CD4-positive, alpha-beta T cell treated with Interferon gamma for 1 hour (primary cell): ENCODE measurements around the gene FAM135A.
A peak's percentile ranks its signal among the peaks of the same experiment; 100 is the strongest.

Source experiments
- DNase-seq: peaks from one replicate; pipeline ENCODE4 v3.0.0-alpha.2; 2020

Gene FAM135A

DNA sequence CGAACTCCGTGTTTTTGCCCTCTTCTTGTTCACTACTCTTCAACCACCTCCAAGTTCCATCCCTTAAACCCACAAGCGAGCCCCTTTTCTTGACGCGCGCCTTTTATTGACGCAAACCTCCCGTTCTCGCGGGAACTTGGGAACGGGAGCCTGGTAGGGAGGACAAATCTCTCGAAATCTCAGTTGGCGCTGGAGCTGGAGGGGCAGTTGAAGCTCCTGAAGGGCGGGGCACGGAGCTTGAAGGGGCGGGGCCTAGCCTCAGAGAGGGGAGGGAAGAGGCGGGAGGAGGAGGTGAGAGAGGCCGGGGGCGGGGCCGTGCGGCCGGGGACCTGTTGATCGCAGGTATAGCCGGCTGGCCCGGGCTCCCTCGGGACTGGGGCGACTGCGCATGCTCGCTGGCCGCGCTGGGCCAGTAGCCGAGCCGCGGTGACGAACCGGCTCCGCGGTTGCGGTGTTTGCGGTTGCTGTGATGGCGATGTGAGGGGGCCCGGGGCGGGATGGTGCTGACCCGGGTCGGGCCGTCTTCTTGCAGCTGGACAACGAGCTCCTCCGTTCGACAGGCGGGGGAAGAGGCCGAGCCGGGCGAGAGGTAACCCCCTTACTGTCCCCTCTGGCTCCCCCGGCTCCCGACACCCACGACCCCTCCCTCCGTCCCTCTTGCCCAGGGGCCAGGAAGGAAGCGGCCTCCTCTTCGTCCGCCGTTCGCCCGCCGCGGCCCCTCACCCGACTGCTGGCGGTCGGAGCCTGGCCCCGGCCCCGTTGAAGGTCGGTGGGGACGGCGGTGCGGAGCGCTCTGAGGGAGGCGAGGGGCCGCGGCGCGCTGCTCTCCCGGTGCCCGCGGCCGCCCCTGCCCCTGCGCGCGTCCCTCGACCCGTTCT is at the start of gene FAM135A:
Gene FAM135A (plus strand): TSS at position 395 of the 878 bp plus-strand sequence. CDS start 14,835 bp downstream, outside the sequence.
- DNase-seq, result peak; percentile 96

DNA sequence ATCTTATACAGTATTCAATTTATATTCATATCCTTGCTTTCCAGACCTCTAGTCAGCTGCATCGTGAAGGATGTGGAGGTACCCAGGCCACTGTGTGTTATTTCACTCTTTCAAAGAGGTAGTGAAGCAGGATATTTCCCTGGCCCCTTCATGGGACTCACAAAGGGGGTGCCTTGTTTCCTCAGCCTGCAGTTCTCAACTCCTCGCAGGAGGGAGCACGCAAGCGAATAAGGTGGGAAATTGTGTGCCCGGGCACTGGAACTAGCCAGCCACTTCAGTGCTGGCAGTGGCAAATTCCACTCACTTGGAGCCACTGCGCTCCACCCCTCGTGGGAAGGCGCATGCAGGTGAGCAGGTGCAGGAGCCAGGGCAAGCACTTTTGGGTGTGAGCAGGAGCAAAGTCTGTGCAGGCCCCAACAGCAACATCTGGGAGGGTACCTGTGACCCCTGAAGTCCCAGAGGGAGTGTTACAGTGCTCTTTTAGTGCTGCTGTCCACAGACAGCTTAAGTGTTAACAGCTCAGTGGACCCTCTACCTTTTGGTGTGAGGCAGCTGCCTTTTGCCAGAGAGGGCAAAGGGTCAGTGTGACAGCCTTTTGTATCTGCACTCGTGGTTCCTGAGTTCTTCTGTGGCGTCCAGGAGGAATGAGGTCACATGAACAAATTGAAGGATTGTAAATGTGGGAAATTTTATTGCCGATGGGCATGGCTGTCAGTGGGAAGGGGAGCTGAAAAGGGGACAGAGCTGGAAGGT is 49.4 kb upstream of the FAM135A start:
- no peak for DNase-seq

DNA sequence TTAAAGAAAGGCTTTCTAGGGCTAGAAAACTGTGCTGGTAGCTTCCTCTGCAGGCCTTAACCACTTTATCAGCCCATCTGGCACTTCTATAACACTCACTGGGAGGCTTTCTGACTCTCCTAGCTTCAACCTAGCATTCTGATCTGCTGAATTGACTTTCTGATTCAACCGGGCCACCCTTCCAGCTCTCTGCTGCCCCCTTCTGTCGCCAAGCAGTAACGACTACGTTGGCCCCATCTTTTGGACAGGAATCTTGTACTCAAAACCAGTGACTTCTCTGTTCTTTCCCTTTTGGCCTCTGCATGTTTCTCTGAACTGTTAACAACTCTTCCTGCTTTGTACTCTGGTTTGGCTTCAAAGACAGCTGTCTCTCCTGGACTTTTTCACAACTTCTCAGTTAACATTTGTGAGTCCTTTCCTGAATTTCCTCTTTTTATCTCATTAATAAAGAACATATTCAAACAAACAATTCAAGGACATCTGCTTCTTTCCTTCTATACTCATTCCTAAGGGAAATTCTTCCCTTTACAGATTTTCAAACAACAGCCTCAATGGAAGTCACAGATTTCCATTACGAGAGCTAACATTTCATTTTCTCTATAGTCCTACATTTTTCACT is 43.9 kb upstream of the FAM135A start:
- DNase-seq, result peak; percentile 53

DNA sequence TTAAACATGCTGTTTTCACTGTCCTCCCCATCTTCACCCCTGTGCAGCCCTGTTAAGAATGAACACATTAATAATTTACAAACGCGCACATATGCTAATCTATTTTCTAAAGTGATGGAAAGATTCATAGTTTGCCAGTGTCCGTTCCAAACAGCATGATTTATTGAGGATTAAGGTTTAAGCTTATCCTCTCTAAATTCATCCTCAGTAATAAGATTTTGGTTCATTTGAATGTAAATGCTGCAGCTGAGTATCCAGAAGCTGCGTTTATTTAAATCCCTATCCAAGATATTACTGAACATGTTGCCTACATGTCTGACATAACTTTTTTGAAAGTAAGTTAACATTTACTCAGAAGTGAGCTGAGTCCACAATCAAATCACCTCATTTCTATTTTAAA is 42.8 kb upstream of the FAM135A start:
- no peak for DNase-seq

DNA sequence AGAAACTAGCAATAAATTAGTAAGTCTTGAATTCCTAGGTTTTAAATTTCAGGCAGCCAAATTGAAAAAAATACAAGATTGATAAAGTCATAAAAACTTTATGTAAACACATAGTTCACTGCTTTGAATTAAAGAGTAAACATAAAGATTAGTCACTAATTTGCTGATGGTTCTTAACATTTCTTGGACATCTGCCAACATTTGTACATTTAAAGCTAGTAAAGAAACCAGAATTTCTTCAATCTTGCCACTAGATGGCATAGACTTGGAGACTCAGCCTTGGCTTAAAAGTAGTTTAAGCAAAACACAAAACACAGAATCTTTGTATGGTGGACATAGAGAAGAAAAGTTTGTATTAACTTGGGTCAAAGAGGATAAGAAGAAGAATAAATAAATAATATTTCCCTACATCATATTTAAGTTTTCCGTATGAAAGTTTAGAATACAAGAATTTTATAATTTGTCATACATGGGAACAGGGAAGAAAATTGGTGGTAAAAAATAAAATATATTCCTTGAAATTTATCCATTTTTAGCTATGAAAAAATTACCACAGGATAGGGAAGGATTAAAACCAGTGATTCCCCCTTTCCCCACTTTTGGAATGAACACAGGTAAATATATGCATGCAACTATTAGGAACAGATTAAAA is 41.7 kb upstream of the FAM135A start:
- DNase-seq, result no peak

DNA sequence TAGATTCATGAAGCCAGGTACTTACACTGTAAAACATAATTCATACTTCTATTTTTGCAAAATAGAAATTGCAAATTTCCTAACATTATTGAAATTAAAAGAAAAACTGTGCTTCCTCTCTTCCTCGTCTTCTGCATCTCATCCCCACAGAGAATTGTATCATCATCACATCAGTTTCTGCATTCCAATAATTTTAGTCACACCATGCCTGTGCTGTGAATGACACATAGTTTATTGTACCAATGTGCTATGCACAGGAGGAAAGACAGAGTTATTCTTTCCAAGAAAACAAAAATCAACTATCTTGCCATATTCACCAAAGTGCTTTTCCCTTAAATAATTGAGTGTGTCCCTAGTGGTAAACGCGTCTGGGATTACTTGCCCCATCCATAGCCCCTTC is 38.1 kb upstream of the FAM135A start:
- DNase-seq, result no peak

DNA sequence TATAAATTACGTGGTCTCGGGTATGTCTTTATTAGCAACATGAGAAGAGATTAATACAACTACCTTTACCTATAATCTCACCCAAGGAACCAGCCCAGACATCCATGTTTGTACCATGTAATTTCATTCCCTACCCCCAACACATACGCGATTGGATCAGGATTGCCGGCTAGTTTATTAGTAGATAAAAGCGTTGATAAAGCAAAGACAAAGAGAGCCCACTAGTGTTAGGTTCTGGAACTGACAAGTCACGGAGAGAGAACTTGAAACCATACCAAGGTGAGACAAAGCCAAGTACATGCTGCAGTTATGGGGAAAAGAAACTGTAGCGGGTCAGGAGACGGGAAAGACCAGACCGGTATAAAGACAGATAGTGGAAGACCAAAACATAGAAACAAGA is 37.4 kb upstream of the FAM135A start:
- DNase-seq, result no peak

DNA sequence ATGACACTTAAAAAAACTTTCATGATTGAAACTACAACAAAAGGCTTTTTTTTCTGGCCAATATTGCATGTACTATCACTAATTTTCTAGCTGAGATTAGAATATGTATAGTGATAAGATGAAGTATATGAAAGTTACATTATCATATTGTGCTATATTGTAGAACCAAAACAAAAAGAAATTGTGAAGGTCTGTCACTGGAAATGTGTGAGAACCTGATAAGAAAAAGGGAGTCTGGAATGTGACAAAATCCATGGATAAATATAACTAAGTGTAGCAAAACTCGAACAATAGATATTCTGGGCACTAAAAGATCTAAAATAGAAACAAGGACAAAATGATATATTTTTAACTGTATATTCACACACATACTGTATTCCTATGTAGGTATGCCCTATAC is 36.7 kb upstream of the FAM135A start:
- no peak for DNase-seq

DNA sequence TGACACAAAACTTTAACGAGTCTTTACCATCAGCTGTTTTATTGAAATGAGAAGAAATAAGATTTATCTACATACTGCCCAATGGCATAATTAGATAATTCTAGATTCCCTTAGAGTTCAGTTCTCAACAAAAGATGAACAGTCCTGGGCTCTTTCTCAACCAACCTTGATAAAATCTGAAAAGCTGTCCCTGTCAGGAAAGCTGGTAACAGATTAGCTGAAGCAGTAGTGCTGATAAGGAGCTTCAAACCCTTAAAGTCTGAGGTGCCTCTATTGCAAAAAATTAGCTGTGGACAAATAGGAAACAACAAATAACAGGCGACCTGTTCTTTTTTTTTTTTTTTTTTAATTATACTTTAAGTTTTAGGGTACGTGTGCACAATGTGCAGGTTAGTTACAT is 35.9 kb upstream of the FAM135A start:
- no peak for DNase-seq

DNA sequence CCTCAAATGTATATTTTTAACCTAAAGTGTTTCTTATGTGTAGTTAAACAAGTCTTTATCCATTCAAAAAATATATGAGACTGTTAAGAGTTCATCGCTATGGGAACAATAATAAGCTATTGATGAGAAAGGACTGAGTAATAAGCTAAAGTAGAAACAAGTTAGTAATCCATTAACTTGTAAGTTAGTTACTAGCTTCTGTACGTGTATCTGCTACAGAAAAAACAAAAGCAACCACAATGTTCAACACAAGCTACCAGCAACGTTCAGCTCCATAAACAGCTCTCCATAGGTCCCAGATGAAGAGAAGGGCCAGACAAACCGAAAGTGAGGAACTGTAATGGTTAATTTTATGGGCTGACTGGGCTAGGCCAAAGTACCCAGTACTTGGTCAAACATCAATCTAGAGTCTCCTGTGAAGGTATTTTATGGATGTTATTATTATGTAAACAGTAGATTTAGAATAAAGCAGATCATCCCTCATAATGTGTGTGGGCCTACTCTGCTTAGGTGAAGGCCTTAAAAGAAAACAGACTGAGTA is 33.8 kb upstream of the FAM135A start:
- DNase-seq, result no peak

DNA sequence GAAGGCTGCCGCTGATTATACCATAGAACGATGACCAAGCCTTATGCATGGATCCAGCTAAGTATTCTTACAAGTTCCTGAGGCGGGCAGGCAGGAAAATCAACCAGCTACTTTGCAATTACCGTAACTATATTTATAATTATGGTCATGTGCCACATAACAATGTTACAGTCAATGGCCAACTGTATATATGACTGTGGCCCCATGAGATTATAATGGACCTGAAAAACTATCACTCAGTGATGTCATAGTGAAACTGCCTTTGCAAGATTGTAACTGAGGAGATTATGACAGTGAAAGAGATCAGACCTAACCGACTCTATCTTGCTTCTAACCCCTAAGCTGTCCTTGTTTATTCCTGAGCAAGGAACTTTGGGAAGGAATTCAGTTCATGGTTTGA is 33.1 kb upstream of the FAM135A start:
- DNase-seq, result no peak

DNA sequence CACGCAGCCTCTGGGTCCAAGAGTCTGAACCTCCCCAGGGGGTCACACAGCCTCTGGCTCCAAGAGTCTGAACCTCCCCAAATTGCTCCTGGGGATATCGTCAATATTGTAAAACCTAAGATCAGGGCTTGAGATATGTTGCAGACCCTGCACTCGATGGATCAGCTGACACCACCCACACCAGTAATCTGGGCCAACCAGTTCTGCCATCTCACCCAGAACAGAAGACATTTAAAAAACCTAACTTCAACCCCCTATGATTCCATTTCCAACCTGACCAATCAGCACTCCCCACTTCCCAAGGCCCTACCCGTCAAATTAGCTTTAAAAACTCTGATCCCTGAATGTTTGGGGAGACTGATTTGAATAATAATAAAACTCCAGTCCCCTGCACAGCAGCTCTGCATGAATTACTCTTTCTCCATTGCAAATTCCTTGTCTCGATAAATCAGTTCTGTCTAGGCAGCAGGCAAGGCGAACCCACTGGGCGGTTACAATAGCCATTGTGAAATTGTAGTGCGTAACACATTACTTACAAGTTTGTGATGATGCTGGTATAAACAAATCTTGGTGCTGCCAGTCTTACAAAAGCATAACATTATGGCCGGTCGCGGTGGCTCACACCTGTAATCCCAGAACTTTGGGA is 32.4 kb upstream of the FAM135A start:
- DNase-seq, result no peak

DNA sequence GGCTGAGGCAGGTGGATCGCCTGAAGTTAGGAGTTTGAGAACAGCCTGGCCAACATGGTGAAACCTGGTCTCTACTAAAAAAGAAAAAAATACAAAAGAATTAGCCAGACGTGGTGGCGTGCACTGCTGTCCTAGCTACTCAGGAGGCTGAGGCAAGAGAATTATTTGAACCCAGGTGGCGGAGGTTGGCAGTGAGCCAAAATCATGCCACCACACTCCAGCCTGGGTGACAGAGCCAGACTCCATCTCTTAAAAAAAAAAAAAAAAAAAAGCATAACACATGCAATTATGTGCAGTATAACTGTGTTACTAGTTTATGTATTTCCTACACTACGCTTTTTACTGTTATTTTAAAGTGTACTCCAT is 31.9 kb upstream of the FAM135A start:
- no peak for DNase-seq

DNA sequence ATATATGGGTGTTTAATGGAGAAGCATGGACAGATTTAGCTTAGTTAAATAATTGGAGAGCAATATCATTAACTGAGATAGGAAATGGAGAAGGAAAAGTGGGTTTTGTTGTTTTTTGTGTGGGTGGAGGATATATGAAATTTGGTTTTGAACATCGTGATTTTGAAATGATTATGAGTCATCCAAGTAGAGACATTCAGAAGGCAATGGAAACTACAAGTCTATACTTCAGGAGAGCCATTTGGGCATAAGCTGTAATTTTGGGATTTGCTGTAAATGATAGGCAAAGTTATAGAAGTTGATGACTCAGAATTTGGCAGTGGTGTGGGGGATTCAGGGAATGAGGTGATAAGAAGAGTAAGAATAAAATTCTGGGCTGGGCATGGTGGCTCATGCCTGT is 27.4 kb upstream of the FAM135A start:
- no peak for DNase-seq

DNA sequence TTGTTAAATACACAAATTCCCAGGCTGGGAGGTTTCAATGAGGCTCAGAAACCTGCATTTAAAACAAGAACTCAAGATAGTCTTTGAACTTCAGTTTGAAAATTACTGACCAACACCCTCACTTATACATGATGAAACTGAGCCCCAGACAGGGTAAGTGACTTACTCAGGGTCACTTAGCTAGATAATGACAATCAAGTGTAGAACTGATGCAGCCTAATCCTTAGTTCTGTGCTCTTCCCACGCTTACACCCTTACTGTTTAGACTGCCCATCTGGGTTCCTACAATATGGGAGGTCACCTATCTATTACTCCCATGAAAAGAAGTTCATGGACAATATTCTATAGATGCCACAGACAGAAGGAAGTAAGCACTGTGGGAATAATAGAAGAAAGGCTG is 24.5 kb upstream of the FAM135A start:
- DNase-seq, result no peak

DNA sequence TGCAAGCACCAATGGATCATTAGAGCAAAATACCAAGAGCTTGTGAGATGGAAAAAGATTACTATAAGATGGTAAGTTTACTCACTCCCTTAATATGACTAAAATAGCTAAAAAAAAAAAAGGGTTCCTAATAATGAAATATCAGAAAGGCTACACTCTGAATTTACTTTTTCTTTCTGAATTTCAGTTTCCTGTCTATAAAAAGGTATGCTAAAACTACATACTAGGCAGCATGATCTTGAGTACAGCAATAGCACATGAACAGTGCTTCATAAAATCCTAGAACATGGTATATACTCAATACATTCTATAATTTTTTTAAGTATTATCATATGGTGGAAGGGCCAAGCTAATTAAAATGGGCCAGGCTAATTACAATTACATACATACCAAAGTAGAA is 24.0 kb upstream of the FAM135A start:
- DNase-seq, result no peak

DNA sequence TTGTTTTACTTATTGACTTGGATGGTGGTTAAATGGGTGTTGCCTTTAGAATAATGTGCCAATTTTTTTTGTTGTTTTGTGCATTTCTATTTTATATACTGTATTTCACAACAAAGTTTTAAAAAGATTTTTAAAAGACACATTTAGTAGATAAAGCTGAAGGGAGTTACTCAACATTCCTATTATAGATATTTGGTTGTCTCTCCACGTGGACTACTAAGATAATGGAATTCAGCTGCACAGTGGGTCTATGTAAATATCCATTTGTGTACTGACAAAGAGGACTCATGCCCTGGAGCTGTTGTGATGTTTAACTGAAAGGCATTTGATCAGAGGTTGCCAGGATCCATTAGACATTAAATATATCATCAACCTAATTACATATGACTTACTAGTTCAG is 23.2 kb upstream of the FAM135A start:
- no peak for DNase-seq

DNA sequence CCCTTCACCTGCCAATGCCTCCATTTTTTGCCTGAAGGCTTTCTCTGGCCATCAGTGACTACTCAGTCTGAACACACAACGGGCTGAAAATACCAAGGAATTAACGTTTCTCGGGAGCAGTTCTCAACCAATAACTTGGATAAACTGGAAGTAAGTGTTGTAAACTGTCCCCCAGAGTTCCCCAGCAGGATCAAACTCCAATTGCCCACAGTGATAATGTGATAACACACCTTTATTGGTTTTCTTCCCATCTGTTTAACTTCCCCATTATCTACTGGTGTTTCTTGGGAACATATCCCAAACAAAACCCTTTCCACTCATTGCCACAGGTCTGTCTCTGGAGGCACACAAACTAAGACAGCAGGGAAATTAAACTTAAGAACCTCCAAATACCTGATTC is 21.8 kb upstream of the FAM135A start:
- DNase-seq, result no peak

DNA sequence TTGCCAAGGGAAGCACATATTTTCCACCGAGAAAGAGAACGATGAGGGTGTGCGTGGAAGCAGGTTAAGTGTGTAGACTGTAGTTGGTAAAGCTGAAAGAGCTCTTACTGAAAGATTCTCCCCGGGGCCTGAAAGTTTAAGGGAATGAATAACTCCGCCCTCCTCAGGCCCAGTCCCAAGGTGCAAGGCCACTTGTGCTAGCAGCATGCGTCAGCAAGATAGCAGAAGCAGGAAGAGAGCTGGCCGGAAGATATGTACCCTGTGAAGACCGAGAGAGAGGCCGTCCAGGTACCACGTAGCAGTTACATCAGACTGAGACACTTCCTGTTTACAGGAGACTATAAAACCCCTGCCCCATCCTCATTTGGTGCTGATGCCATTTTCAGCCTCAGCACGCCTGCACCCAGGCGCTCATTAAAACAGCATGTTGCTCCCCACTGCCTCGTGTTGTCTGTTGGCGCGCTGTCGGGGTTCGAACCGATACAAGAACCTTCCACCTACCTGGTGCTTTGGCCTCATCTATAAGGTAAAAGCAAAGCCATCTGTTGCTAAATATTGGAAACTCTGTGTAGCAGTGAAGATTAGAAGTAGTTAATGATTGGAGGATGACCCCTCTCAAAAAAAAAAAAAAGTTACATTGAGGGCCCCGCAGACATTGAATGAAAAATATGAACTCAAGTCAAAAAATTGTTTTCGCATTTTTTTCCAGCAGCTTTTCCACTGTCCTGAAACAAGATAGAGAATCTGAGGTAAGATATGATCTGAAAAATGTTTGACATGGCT is 18.6 kb upstream of the FAM135A start:
- no peak for DNase-seq

DNA sequence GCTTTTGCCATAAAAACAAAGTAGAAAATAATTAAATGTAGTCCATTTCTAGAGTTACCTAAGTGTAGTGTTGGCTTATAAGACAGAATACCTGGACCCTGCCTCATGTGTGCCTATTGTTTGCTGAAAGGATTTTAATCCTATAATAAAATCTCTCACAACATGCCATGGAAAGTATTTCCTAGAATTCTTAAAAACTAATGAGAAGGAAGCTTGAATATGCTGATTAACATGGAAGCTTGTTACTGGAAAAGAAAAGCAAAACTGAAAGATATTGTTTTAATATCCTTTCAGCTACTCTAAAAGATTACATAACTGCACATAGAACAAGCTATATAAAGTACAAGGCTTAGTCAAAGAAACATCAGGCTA is 18.0 kb upstream of the FAM135A start:
- no peak for DNase-seq

DNA sequence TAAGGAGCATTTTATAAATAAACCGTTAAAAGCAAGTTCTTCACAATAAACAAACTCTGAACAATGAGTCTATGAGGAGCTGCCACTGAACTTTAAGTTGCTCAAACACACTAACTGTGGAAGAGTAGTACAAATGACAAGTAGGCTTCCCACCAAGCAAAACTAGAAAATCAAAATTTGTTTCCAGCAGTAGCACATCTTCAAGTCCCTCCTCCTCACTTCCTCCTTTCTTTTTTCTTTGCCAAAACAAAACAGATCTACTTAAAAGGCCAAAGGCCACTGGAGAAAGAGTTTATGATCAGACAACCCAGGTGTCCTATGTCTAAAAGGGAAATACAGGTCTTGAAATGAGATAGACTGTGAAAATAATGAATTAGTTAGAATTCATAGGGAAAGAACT is 17.1 kb upstream of the FAM135A start:
- no peak for DNase-seq
